Retina (tissue), 1 donor: Measurements from ENCODE around the gene PLEKHB2.
"Not testable (repeated sequence)": the region's sequence is repeated elsewhere in the genome, so short reads cannot be mapped to it uniquely, and the experiment has no call there.

Experiments
- DNase-seq: peaks from one replicate; pipeline ENCODE4 v3.0.0-alpha.2; 2016

PLEKHB2 gene, protein sequence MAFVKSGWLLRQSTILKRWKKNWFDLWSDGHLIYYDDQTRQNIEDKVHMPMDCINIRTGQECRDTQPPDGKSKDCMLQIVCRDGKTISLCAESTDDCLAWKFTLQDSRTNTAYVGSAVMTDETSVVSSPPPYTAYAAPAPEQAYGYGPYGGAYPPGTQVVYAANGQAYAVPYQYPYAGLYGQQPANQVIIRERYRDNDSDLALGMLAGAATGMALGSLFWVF

DNA sequence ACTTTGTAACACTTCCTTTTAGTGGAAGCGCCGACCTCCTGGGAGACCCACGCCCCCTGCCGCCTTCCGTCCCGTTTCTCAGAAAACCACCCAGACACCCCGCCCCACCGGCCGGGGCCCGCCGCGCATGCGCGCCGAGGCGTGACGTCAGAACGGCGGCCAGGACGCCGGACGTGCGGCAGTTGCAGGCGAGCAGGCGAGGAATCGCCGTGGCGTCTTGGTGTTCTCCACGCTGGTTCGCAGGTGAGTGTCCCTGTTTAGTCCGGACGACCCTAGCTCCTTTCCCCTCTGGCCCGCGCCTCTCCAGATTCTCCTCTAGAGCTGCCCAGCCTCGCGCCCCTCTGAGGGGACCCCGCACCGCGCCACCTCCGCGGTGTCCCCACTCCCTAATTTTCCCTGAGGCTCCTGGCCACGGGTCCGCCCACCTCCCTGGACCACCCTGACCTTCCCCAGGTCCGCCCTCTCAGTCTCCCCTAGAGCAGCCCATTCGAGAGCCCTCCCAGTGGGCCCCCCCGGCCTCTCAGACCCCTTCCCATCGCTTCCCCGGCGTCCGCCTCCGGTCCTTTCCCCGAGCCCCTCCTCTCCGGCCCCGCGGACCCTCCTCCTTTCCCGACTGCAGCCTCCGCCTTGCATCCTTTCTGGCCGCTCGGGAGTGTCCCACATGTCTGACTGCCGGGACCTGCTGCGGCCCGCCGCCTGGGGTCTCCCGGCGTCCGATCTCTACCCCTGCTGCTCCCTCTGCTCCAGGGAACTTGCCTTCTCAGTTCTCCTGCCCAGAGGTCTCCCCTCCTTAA, at the start of gene PLEKHB2:
TSS of gene PLEKHB2 (plus strand) at position 181 of the 794 bp plus-strand sequence. CDS start 15,606 bp downstream, outside the sequence.
- peak; percentile 99 for DNase-seq

- DNase-seq, result no peak
Observed at GRCh38 chr2:131056204-131056931, 48.8 kb upstream of the PLEKHB2 start.

GRCh38 chr2:131056932-131057287, 48.2 kb upstream of the PLEKHB2 start:
- DNase-seq, result no peak

GRCh38 chr2:131058214-131058843, 46.8 kb upstream of the PLEKHB2 start:
- DNase-seq, result no peak

- no peak for DNase-seq
Observed at GRCh38 chr2:131058920-131059319, 46.2 kb upstream of the PLEKHB2 start.

GRCh38 chr2:131063501-131064283, 41.4 kb upstream of the PLEKHB2 start:
- DNase-seq, result no peak

DNA sequence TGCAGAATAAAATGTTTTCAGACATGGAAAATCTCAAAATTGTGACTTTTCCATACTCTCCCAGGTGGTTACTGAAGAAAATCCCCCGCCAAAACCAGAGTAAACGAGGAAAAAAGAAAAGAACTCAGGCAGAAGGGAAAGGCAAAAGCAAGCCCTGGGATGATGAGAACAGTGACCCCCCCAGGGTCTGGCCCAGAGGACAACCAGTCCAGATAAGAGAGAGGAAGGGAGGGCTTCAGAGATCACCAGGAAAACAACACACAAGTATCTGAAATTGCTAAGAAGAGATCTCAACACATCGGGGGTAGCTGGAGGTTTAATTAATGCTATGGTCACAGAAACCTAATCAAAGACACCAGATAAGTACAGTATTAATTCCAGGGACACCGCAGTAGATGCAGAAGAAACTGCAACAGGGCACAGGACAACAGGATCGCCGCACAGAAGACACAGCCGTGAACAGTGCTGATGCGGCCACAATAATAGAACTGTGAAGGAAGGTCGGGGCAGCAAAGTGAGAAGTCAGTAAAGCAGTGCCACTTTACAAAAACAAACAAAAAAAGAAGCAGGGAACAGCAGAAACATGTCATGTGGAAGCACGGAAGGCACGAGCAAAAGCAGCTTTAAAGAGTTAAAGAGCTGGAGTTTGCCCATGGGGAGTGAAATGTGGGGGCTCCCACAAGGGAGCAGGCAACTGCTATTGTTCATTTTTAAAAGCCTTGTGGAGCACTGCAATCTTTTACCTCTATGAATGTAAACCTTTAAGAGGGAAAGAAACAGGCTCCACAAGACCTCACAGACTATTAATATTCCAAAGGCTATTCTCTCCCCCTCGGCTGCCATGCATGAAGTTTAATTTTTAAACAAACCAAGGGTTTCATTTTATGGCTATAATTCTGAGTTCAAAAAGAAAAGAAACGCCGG, 40.3 kb upstream of the PLEKHB2 start:
- no peak for DNase-seq

- DNase-seq, result no peak
Observed at GRCh38 chr2:131067465-131068125, 37.5 kb upstream of the PLEKHB2 start.

DNA sequence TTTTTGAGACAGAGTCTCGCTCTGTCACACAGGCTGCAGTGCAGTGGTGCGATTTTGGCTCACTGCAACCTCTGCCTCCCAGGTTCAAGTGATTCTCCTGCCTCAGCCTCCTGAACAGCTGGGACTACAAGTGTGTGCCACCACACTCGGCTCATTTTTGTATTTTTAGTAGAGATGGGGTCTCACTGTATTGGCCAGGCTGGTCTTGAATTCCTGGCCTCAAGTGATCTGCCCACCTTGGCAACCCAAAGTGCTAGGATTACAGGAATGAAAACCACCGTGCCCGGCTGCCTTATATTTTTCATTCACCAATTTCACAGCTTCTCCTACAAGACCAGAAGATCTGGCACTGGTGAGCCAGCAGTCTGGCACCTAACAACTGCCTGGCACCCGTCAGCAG, 37.0 kb upstream of the PLEKHB2 start:
- DNase-seq, result not testable (repeated sequence)

DNA sequence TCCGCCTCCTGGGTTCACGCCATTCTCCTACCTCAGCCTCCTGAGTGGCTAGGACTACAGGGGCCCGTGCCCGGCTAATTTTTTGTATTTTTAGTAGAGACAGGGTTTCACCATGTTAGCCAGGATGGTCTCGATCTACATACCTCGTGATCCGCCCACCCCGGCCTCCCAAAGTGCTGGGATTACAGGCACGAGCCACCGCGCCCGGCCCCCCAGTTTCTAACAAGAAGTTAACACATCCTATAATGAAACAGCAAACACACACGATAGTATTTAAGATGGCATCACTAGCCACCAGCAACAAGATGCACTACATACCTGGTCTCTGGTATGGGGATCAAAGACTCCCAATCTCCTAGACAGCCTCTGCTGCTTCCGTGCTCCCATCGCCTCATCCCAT, 29.6 kb upstream of the PLEKHB2 start:
- DNase-seq, result not testable (repeated sequence)

DNA sequence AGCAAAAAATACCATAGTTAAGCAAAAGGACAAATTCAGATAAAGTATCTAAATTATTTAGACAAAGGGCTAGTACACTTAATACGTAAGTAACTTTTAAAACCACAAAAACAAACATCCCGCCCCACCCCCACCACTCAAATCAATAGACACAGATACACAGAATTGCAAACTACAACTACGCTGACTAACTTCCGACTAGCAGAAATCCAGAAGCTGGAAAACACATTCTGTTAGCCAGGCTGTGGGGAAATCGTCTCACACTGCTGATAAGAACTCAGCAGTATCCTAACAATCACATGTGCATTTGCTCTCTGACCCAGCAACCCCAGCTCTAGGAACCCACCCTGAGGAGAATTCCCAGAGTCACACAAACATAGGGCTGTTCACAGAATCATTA, 28.4 kb upstream of the PLEKHB2 start:
- no peak for DNase-seq

DNA sequence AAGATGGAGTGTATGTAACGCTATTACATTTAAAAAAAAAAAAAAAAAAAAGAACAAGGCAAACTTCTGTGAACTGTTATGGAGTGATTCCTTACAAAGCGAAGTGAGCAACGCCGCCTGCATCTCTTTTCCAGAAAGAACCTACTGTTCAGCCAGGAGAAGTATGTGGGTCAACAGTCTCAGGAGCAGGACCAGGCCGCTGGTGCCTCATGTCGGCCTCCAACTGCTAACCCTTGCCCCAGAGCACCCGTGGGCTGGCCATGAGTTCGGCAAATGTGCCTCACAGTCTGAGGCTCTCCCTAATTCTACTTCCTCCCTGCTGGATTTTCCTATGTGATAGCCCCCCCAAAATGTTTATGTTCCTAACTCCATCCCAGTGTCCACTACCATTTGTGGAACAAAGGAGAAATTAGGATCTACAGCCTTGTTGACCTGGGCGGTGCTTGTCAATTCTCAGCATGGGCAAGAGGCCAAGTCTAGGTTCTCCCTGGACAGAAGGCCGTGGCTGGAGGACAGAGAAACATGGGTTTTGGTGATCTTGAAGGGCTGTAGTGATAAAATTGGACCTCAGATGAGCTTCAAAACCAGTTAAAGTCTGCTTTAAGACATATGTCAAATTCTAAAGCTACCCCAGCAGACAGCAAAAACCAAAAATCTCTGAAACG, 27.8 kb upstream of the PLEKHB2 start:
- no peak for DNase-seq

DNA sequence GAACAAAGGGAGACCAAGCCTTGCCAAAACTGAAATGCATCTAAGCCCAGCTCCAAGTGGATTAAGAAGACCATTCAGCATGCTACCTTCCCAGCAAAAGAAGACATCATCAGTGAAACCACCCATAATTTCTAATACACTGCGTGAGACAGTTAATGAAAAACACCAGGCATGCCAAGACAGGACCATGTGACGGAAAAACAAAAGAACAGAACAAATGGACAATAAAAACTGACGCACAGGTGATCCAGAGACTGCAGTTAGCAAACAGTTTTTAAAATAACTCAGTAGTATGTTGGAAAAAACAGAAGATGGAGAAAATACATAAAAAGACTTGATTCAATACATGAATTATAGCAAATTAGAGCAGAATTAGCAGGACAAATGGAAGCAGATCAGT, 27.2 kb upstream of the PLEKHB2 start:
- DNase-seq, result no peak

DNA sequence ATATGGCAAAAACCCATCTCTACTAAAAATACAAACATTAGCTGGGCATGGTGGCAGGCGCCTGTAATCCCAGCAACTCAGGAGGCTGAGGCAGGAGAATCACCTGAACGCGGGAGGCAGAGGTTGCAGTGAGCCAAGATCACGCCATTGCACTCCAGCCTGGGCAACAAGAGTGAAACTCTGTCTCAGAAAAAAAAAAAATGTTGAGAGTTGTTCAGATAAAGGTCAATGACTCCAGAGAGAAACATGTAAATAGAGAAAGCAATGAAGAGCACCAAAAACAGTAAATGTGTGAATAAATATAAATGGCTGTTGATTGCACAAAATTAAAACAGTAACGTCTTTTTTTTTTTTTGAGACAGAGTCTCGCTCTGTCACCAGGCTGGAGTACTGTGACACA, 25.2 kb upstream of the PLEKHB2 start:
- DNase-seq, result not testable (repeated sequence)

GRCh38 chr2:131081190-131081589, 23.9 kb upstream of the PLEKHB2 start:
- DNase-seq, result no peak

- no peak for DNase-seq
Observed at GRCh38 chr2:131085646-131086045, 19.5 kb upstream of the PLEKHB2 start.

GRCh38 chr2:131092458-131093005, 12.6 kb upstream of the PLEKHB2 start:
- peak; percentile 32 for DNase-seq

- DNase-seq, result peak; percentile 98
Observed at GRCh38 chr2:131093006-131093695, 12.0 kb upstream of the PLEKHB2 start, which contains the start of gene FAM168B. FAM168B (minus strand) TSS chr2:131093460; CDS start chr2:131082646, 10,814 bp downstream.
